ENCODE measurements around the gene SEMA3E. TPM values are rescaled to one million over a fixed set of nuclear protein-coding genes. Genes with fewer than 3 reads are reported as not detected.
A peak's percentile ranks its signal among the peaks of the same experiment; 100 is the strongest.

SEMA3E gene
- total and polyA plus RNA-seq, 9 of the 15 experiments (the other 6 are each of a cell fraction or from before 2014, with no cell fraction given) = 0.01 to 1.4 (median 0.14) TPM; not detected in 2

GRCh38 chr7:83468251-83468739 lies 180.6 kb downstream of the SEMA3E start (continued):
- TF ChIP-seq, protein P1, sequence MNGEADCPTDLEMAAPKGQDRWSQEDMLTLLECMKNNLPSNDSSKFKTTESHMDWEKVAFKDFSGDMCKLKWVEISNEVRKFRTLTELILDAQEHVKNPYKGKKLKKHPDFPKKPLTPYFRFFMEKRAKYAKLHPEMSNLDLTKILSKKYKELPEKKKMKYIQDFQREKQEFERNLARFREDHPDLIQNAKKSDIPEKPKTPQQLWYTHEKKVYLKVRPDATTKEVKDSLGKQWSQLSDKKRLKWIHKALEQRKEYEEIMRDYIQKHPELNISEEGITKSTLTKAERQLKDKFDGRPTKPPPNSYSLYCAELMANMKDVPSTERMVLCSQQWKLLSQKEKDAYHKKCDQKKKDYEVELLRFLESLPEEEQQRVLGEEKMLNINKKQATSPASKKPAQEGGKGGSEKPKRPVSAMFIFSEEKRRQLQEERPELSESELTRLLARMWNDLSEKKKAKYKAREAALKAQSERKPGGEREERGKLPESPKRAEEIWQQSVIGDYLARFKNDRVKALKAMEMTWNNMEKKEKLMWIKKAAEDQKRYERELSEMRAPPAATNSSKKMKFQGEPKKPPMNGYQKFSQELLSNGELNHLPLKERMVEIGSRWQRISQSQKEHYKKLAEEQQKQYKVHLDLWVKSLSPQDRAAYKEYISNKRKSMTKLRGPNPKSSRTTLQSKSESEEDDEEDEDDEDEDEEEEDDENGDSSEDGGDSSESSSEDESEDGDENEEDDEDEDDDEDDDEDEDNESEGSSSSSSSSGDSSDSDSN (IDR thresholded peaks at IDR 0.05; ENCODE audit: borderline replicate concordance in 1 of 2, low read depth in 2 of 2, low read length in 2 of 2) = no peak
- TF ChIP-seq EHMT2 (IDR thresholded peaks at IDR 0.05) (0 out of 2 replicates have a peak, but pooled peaks have one; percentile 70), ZNF586 (CRISPR knock-in tag; conservative IDR thresholded peaks at IDR 0.05) (no peak), JUND (IDR thresholded peaks at IDR 0.05; ENCODE audit: borderline replicate concordance, low read depth, low read length) (peak; percentile 79; the same call in 1 of the 2 replicates), JUND (tag; IDR thresholded peaks at IDR 0.05; ENCODE audit: borderline replicate concordance, low read depth, low read length) (peak; percentile 91; the same call in 2 of the 3 replicates), MAFG (tag; conservative IDR thresholded peaks at IDR 0.05) (peak; percentile 95), TEAD1 (CRISPR knock-in tag; IDR thresholded peaks at IDR 0.05) (peak; percentile 86 to 89; a peak in 3 of 4 replicates), GABPA (tag; conservative IDR thresholded peaks at IDR 0.05; ENCODE audit: low read depth) (0 out of 2 replicates have a peak, but pooled peaks have one; percentile 13), SMARCA4 (IDR thresholded peaks at IDR 0.05) (no peak), SAFB2 (IDR thresholded peaks at IDR 0.05; ENCODE audit: borderline replicate concordance, low read depth, low read length, severe bottlenecking) (no peak), RBM17 (IDR thresholded peaks at IDR 0.05; ENCODE audit: borderline replicate concordance, low read depth, low read length) (no peak), ERF (CRISPR knock-in tag; IDR thresholded peaks at IDR 0.05) (no peak), NFE2L1 (tag; IDR thresholded peaks at IDR 0.05; ENCODE audit: borderline replicate concordance, low read depth) (peak; percentile 70; the same call in 1 of the 2 replicates), CHD1 (IDR thresholded peaks at IDR 0.05; ENCODE audit: low read length) (no peak)
- TF ChIP-seq, protein P2, sequence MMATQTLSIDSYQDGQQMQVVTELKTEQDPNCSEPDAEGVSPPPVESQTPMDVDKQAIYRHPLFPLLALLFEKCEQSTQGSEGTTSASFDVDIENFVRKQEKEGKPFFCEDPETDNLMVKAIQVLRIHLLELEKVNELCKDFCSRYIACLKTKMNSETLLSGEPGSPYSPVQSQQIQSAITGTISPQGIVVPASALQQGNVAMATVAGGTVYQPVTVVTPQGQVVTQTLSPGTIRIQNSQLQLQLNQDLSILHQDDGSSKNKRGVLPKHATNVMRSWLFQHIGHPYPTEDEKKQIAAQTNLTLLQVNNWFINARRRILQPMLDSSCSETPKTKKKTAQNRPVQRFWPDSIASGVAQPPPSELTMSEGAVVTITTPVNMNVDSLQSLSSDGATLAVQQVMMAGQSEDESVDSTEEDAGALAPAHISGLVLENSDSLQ (IDR thresholded peaks at IDR 0.05) = peak; percentile 82
- TF ChIP-seq, protein P3, sequence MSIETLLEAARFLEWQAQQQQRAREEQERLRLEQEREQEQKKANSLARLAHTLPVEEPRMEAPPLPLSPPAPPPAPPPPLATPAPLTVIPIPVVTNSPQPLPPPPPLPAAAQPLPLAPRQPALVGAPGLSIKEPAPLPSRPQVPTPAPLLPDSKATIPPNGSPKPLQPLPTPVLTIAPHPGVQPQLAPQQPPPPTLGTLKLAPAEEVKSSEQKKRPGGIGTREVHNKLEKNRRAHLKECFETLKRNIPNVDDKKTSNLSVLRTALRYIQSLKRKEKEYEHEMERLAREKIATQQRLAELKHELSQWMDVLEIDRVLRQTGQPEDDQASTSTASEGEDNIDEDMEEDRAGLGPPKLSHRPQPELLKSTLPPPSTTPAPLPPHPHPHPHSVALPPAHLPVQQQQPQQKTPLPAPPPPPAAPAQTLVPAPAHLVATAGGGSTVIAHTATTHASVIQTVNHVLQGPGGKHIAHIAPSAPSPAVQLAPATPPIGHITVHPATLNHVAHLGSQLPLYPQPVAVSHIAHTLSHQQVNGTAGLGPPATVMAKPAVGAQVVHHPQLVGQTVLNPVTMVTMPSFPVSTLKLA (conservative IDR thresholded peaks at IDR 0.05) = no peak
